Panc1 (cell line): Measurements from ENCODE around the gene PTGES3. TPM values are rescaled to one million over a fixed set of nuclear protein-coding genes. Genes with fewer than 3 reads are reported as not detected.

ENCODE experiments used
- ATAC-seq: fragments of 200-7000 bp; cut with Tn5 transposase; 2 replicates; pipeline ENCODE4 v1.9.1; 2020; ENCODE audit warnings: mild to moderate bottlenecking, moderate library complexity
- BruUV-seq: library from RNA; stranded (reverse); fragments of 400-500 nt; replicated peaks from 2 replicates; lab custom pipeline; 2021; lab: Mats Ljungman, UMichigan
- CTCF ChIA-PET: fragments of 300-600 bp; sonication (Branson Sonifier 250); formaldehyde crosslinking; loops from one replicate; lab custom pipeline; 2022; ENCODE audit warnings: antibody characterized with exemption; lab: Charles Lee
- POLR2A ChIA-PET: fragments of 300-600 bp; sonication (Branson Sonifier 250); formaldehyde crosslinking; loops from one replicate; lab custom pipeline; 2022; ENCODE audit warnings: antibody characterized with exemption; lab: Charles Lee
- DNase-seq: peaks from one replicate; pipeline ENCODE4 v3.0.0-alpha.2; 2010; ENCODE audit warnings: low read depth, low spot score
- H3K27ac ChIP-seq: 2 replicates; pipeline ENCODE4 v1.5.1; 2011; ENCODE audit warnings: mild to moderate bottlenecking, low read length, inconsistent platforms
- H3K27me3 ChIP-seq: fragments of 200-500 bp; sonication (Bioruptor generic); 2 replicates; pipeline ENCODE4 v1.6.0; 2014; ENCODE audit warnings: low read length, inconsistent platforms; ENCODE audit not compliant: control insufficient read depth, insufficient read depth
- H3K36me3 ChIP-seq: fragments of 200-500 bp; sonication (Bioruptor generic); 2 replicates; pipeline ENCODE4 v1.5.1; 2014; ENCODE audit warnings: inconsistent platforms, mild to moderate bottlenecking, low read length, moderate library complexity; ENCODE audit not compliant: control insufficient read depth, insufficient read depth
- H3K4me1 ChIP-seq: 2 replicates; pipeline ENCODE4 v1.5.1; 2011; ENCODE audit warnings: inconsistent platforms, mild to moderate bottlenecking, low read length, moderate library complexity; ENCODE audit not compliant: control insufficient read depth, insufficient read depth
- H3K4me3 ChIP-seq, 2 experiments: 2 replicates each; pipeline ENCODE4 v1.5.1; 2011 to 2012; ENCODE audit warnings: low read depth in 2 of 2, low read length in 2 of 2, mild to moderate bottlenecking in 2 of 2, inconsistent platforms in 1 of 2, moderate library complexity in 1 of 2
- H3K9me3 ChIP-seq: fragments of 200-500 bp; sonication (Bioruptor generic); 2 replicates; pipeline ENCODE4 v1.5.1; 2014; ENCODE audit warnings: low read depth, mild to moderate bottlenecking, inconsistent platforms, low read length, moderate library complexity; ENCODE audit not compliant: control insufficient read depth, insufficient read depth
- CTCF ChIP-seq: fragments of 450-650 bp; IDR thresholded peaks from 2 replicates; pipeline ENCODE4 v1.5.1; 2017; ENCODE audit warnings: mild to moderate bottlenecking
- POLR2AphosphoS5 ChIP-seq: IDR thresholded peaks from 2 replicates; pipeline ENCODE4 v1.6.1; 2012; ENCODE audit warnings: mild to moderate bottlenecking, low read depth, low read length, moderate library complexity
- SIN3A ChIP-seq: IDR thresholded peaks from 2 replicates; pipeline ENCODE4 v1.6.1; 2012; ENCODE audit warnings: low read depth, mild to moderate bottlenecking, low read length, moderate library complexity, borderline replicate concordance; ENCODE audit not compliant: insufficient read depth
- TCF7L2 ChIP-seq: IDR thresholded peaks from 2 replicates; pipeline ENCODE4 v1.6.1; 2011; ENCODE audit warnings: mild to moderate bottlenecking, low read depth, low read length, inconsistent platforms
- in situ Hi-C: cut with HindIII; loops from 2 replicates; pipeline ENCODE4 v1.10.0; 2016; ENCODE audit warnings: low sequenced_read_pairs, low pct_unique_long_range_greater_than_20kb
- intact Hi-C: fragments of 100-400 bp; cut with micrococcal nuclease; formaldehyde crosslinking; loops from one replicate; pipeline ENCODE4 v1.10.0; 2022; ENCODE audit not compliant: unreplicated experiment
- total RNA-seq: library from RNA; stranded (reverse); gene quantifications from one replicate; pipeline ENCODE4 v1.2.1, GENCODE V29; 2021; ENCODE audit not compliant: unreplicated experiment
- TF ChIP-seq, protein P1 (sequence below), 2 experiments: IDR thresholded peaks; 2 replicates each; pipeline ENCODE4 v1.6.1; 2011 to 2012; ENCODE audit warnings: low read depth in 2 of 2, control low read depth in 1 of 2, low read length in 1 of 2, mild to moderate bottlenecking in 1 of 2, moderate library complexity in 1 of 2; ENCODE audit not compliant: insufficient read depth in 1 of 2

The PTGES3 gene
- total RNA-seq, 1 experiment from 2014 or later, result 339 TPM

DNA sequence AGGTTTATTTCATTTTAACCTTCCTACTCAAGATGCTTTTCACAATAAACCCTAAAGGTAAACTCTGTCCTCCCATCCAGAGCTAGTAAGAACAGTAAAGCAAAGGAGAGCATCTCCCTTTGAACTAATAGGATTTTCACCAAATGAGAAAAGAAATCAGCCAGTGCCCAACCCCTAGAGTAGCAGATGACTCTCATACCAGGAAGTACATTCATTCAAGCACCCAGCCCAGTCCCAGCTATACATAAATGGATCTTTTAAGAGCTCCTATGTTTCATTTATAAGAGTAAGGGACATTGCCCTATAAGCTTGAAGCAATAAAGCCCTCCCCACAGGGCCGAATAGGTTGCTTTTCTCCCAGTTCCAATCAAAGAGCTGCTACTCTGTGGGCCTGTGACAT, 65.5 kb downstream of the PTGES3 start:
- CTCF ChIA-PET, result interaction anchor here (0.6 kb wide), 1 partner anchor 359 kb away, joined by 3 read pairs; no protein-coding TSS in a partner anchor
- Histone ChIP-seq H3K4me3 (no peak overlapping the region), H3K4me1 (no peaks in the 10 kb centered on the region), H3K27ac (no peak overlapping the region), H3K27me3 (no peaks in the 10 kb centered on the region), H3K9me3 (no peaks in the 10 kb centered on the region), H3K36me3 (peaks cover 4% of the 10 kb centered on the region; the same call in 1 of the 2 replicates)
- intact Hi-C loops (no loop called here), in situ Hi-C loops (loop anchor here (10.0 kb wide), 1 partner anchor 48 kb away; no protein-coding TSS in a partner anchor)
- ATAC-seq (no peak), DNase-seq (no peak)
- POLR2A ChIA-PET, result no interaction called here
- no TSS peak for BruUV-seq
- TF ChIP-seq CTCF (no peak), POLR2AphosphoS5 (no peak), TCF7L2 (no peak), SIN3A (no peak)
- TF ChIP-seq, protein P1, sequence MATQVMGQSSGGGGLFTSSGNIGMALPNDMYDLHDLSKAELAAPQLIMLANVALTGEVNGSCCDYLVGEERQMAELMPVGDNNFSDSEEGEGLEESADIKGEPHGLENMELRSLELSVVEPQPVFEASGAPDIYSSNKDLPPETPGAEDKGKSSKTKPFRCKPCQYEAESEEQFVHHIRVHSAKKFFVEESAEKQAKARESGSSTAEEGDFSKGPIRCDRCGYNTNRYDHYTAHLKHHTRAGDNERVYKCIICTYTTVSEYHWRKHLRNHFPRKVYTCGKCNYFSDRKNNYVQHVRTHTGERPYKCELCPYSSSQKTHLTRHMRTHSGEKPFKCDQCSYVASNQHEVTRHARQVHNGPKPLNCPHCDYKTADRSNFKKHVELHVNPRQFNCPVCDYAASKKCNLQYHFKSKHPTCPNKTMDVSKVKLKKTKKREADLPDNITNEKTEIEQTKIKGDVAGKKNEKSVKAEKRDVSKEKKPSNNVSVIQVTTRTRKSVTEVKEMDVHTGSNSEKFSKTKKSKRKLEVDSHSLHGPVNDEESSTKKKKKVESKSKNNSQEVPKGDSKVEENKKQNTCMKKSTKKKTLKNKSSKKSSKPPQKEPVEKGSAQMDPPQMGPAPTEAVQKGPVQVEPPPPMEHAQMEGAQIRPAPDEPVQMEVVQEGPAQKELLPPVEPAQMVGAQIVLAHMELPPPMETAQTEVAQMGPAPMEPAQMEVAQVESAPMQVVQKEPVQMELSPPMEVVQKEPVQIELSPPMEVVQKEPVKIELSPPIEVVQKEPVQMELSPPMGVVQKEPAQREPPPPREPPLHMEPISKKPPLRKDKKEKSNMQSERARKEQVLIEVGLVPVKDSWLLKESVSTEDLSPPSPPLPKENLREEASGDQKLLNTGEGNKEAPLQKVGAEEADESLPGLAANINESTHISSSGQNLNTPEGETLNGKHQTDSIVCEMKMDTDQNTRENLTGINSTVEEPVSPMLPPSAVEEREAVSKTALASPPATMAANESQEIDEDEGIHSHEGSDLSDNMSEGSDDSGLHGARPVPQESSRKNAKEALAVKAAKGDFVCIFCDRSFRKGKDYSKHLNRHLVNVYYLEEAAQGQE (IDR thresholded peaks at IDR 0.05; ENCODE audit: insufficient read depth in 1 of 2, low read depth in 2 of 2, low read length in 1 of 2), result no peak

- H3K27me3 ChIP-seq, result no peaks in the 10 kb centered on the region
- no peaks in the 10 kb centered on the region for H3K4me1 ChIP-seq
- POLR2A ChIA-PET, result no interaction called here
- H3K9me3 ChIP-seq, result no peaks in the 10 kb centered on the region
- no TSS peak for BruUV-seq
- no peak for TF ChIP-seq CTCF
- TF ChIP-seq SIN3A, result no peak
- TF ChIP-seq POLR2AphosphoS5, result no peak
- no peak for TF ChIP-seq TCF7L2
- TF ChIP-seq, protein P1 (IDR thresholded peaks at IDR 0.05; ENCODE audit: insufficient read depth in 1 of 2, low read depth in 2 of 2, low read length in 1 of 2), result no peak
- intact Hi-C loops, result no loop called here
- CTCF ChIA-PET, result no interaction called here
- no peak overlapping the region for H3K27ac ChIP-seq
- ATAC-seq (no peak), DNase-seq (no peak)
- H3K4me3 ChIP-seq, result no peak overlapping the region
- H3K36me3 ChIP-seq, result peaks cover 42% of the 10 kb centered on the region
- in situ Hi-C loops, result no loop called here
These were observed 71.2 kb downstream of the PTGES3 start for GRCh38 chr12:56616925-56617324.
